Stimulated activated memory B cell treated with anti-CD40 and anti-IgM and Interleukin-4, amounts not matched to agents 10 μg/mL and 1 μg/mL and 100 μg/mL, for 72 hours (primary cell): ENCODE measurements around the gene TCF23.
"Not testable (repeated sequence)": the region's sequence is repeated elsewhere in the genome, so short reads cannot be mapped to it uniquely, and the experiment has no call there.

Experiments used
- ATAC-seq: fragments of 150-1000 bp; cut with Tn5 transposase; 2 replicates; pipeline ENCODE4 v1.10.0; 2021
- H3K27ac Mint-ChIP-seq: one replicate; pipeline ENCODE4 v1.8.0; 2022; ENCODE audit warnings: mild to moderate bottlenecking, mixed read lengths
- H3K27me3 Mint-ChIP-seq: one replicate; pipeline ENCODE4 v1.8.0; 2022; ENCODE audit warnings: mixed read lengths
- H3K36me3 Mint-ChIP-seq: one replicate; pipeline ENCODE4 v1.8.0; 2022; ENCODE audit warnings: mixed read lengths
- H3K4me1 Mint-ChIP-seq: one replicate; pipeline ENCODE4 v1.8.0; 2022; ENCODE audit warnings: mixed read lengths
- H3K4me3 Mint-ChIP-seq: one replicate; pipeline ENCODE4 v1.8.0; 2022; ENCODE audit warnings: mild to moderate bottlenecking, moderate library complexity, mixed read lengths
- H3K9me3 Mint-ChIP-seq: one replicate; pipeline ENCODE4 v1.8.0; 2022; ENCODE audit warnings: mixed read lengths

TCF23 gene

GRCh38 chr2:27162151-27163121, 13.6 kb downstream of the TCF23 start:
- H3K4me1 Mint-ChIP-seq: peaks cover 16% of the 10 kb centered on the region
- H3K27me3 Mint-ChIP-seq: no peaks in the 10 kb centered on the region
- ATAC-seq: no peak
- H3K36me3 Mint-ChIP-seq: no peaks in the 10 kb centered on the region
- H3K9me3 Mint-ChIP-seq: no peaks in the 10 kb centered on the region
- H3K4me3 Mint-ChIP-seq: no peak overlapping the region
- no peak overlapping the region for H3K27ac Mint-ChIP-seq

DNA sequence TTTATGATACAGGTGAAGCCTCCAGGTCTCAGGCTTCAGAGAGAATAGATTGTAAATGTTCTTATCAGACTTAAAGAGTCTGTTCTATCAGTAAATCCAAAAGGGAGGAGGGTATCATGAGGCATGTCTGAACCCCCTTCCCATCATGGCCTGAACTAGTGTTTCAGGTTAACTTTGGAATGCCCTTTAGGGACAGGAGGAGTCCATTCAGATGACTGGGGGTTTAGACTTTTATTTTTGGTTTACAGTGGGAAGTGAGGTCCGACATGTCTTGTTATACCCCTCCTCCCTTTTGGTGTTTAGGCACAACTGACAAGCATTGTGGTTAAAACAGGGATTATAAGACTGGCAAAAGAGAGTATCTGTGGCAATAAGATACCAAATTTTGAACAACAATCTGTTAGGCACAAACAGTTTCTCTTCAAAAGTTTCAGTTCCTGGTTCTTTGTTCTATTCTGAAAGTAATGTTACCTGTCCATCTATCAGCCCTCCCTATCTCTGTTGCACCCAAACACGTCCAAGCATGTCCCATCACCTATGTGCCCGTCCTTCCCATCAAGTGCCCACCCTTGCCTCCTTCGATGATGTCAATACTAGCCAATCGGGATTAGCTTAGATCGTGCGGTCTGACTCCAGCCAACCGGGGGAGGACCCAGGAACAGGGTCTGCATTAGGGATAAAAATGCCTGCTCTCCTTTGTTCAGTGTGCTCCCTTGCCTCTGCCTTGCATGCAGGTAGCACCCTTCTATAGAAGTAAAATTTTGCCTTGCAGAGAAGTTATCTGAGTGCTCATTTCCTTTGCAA, 16.4 kb downstream of the TCF23 start:
- H3K9me3 Mint-ChIP-seq: no peaks in the 10 kb centered on the region
- H3K36me3 Mint-ChIP-seq: no peaks in the 10 kb centered on the region
- H3K27me3 Mint-ChIP-seq: peaks cover 14% of the 10 kb centered on the region
- peaks cover 20% of the 10 kb centered on the region for H3K4me1 Mint-ChIP-seq
- H3K4me3 Mint-ChIP-seq: no peak overlapping the region
- peak overlapping the region; percentile 25 for H3K27ac Mint-ChIP-seq
- ATAC-seq: no peak

DNA sequence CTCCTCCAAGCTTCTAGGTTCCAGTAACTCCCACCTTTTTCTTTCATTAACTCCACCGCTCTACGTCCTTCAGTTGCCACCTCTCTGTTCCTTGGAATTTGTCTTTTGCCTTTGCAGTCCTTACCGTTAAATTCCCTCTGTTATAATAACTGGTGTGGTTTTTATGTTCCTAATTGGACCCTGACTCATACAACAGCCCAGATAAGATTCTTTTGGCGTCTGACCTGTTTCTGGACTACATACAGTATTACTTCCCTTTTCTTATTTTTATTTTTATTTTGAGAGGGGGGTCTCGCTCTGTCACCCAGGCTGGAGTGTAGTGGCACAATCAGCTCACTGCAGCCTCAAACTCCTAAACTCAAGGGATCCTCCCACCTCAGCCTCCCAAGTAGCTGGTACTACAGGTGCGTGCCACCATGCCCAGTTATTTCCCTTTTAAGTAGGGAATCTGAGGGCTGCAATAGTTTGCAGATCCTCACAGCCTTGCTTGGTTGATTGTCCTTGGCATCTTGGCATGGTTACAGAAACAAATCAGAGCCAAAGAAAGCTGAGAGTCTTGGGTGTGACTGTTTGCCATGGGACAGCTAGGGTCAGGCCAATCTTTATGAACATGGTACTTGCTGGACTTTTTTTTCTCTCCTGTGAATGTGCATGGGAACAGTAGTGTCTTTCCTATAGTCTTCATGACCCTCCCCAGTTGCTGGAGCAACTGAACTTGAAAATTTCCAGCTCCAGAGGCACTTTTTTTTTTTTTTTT, 22.0 kb downstream of the TCF23 start:
- Mint-ChIP-seq H3K27ac (no peak overlapping the region), H3K4me1 (peaks cover 16% of the 10 kb centered on the region), H3K36me3 (no peaks in the 10 kb centered on the region), H3K27me3 (peaks cover 14% of the 10 kb centered on the region), H3K9me3 (no peaks in the 10 kb centered on the region), H3K4me3 (no peak overlapping the region)
- ATAC-seq: peak; percentile 64

- peaks cover 14% of the 10 kb centered on the region for H3K27me3 Mint-ChIP-seq
- peaks cover 16% of the 10 kb centered on the region for H3K4me1 Mint-ChIP-seq
- no peak overlapping the region for H3K27ac Mint-ChIP-seq
- H3K9me3 Mint-ChIP-seq: no peaks in the 10 kb centered on the region
- no peak overlapping the region for H3K4me3 Mint-ChIP-seq
- ATAC-seq: no peak
- H3K36me3 Mint-ChIP-seq: no peaks in the 10 kb centered on the region
Observed at GRCh38 chr2:27171351-27171848, 22.6 kb downstream of the TCF23 start.

- no peak overlapping the region for H3K4me3 Mint-ChIP-seq
- no peak overlapping the region for H3K27ac Mint-ChIP-seq
- ATAC-seq: no peak
- no peaks in the 10 kb centered on the region for H3K36me3 Mint-ChIP-seq
- peaks cover 9% of the 10 kb centered on the region for H3K27me3 Mint-ChIP-seq
- no peaks in the 10 kb centered on the region for H3K9me3 Mint-ChIP-seq
- H3K4me1 Mint-ChIP-seq: peaks cover 16% of the 10 kb centered on the region
Observed at GRCh38 chr2:27174638-27175037, 25.8 kb downstream of the TCF23 start.

DNA sequence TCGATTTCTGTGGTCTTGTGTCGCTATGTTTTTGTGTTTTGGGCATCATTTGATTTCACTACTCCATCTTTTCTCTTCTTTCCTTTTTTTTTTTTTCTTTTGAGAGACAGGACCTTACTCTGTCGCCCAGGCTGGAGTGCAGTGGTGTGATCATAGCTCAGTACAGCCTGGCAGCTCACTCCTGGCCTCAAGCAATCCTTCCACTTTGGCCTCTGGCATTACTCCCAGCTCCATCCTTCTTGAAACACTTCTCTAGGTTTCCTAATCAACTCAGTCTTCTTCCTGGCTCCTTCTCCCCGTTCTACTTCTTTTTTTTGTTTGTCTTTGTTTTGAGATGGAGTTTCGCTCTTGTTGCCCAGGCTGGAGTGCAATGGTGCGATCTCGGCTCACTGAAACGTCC, 26.5 kb downstream of the TCF23 start:
- Mint-ChIP-seq H3K9me3 (no peaks in the 10 kb centered on the region), H3K27ac (no peak overlapping the region), H3K4me3 (no peak overlapping the region), H3K36me3 (no peaks in the 10 kb centered on the region), H3K4me1 (peaks cover 11% of the 10 kb centered on the region), H3K27me3 (peaks cover 13% of the 10 kb centered on the region)
- no peak for ATAC-seq

GRCh38 chr2:27175781-27176180, 27.0 kb downstream of the TCF23 start:
- not testable (repeated sequence) for H3K4me1 Mint-ChIP-seq, H3K4me3 Mint-ChIP-seq, ATAC-seq, H3K36me3 Mint-ChIP-seq, H3K27ac Mint-ChIP-seq, H3K9me3 Mint-ChIP-seq
- peaks cover 17% of the 10 kb centered on the region for H3K27me3 Mint-ChIP-seq

- no peak for ATAC-seq
- H3K4me3 Mint-ChIP-seq: no peak overlapping the region
- H3K36me3 Mint-ChIP-seq: no peaks in the 10 kb centered on the region
- no peaks in the 10 kb centered on the region for H3K4me1 Mint-ChIP-seq
- H3K27ac Mint-ChIP-seq: no peak overlapping the region
- peaks cover 36% of the 10 kb centered on the region for H3K27me3 Mint-ChIP-seq
- H3K9me3 Mint-ChIP-seq: no peaks in the 10 kb centered on the region
Observed at GRCh38 chr2:27177441-27178351, 28.9 kb downstream of the TCF23 start.

- no peak for ATAC-seq
- Mint-ChIP-seq H3K9me3 (no peaks in the 10 kb centered on the region), H3K36me3 (no peaks in the 10 kb centered on the region), H3K4me1 (no peaks in the 10 kb centered on the region), H3K4me3 (no peak overlapping the region), H3K27ac (no peak overlapping the region), H3K27me3 (peaks cover 44% of the 10 kb centered on the region)
Observed at GRCh38 chr2:27178469-27178868, 29.7 kb downstream of the TCF23 start.

GRCh38 chr2:27179344-27180000, 30.7 kb downstream of the TCF23 start:
- Mint-ChIP-seq H3K27ac (no peak overlapping the region), H3K4me3 (no peak overlapping the region), H3K27me3 (peaks cover 49% of the 10 kb centered on the region), H3K4me1 (no peaks in the 10 kb centered on the region), H3K9me3 (no peaks in the 10 kb centered on the region), H3K36me3 (no peaks in the 10 kb centered on the region)
- ATAC-seq: no peak

GRCh38 chr2:27182346-27182745, 33.5 kb downstream of the TCF23 start:
- Mint-ChIP-seq H3K4me1 (no peaks in the 10 kb centered on the region), H3K27ac (no peak overlapping the region), H3K9me3 (no peaks in the 10 kb centered on the region), H3K36me3 (no peaks in the 10 kb centered on the region), H3K27me3 (peaks cover 49% of the 10 kb centered on the region), H3K4me3 (no peak overlapping the region)
- ATAC-seq: no peak

DNA sequence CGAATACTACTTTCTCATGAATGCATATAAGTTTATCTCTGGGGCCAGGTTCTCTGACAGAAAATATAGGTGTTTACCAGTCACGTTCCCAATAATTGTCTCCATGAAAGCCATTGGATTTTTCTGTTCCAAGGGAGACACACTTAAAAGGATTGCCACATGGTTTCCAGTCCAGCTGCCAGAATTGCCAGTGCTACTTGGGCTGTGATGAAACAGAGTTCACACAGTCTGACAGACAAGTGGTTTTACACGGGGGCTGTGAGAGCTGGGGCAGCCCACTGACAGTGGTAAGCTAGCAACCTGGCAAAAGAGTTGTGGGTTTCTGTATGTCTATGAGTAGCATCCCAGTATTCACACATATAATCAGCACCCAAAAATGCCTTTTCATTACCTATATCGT, 35.3 kb downstream of the TCF23 start:
- no peak for ATAC-seq
- no peak overlapping the region for H3K4me3 Mint-ChIP-seq
- peaks cover 46% of the 10 kb centered on the region for H3K27me3 Mint-ChIP-seq
- H3K9me3 Mint-ChIP-seq: no peaks in the 10 kb centered on the region
- H3K36me3 Mint-ChIP-seq: no peaks in the 10 kb centered on the region
- H3K27ac Mint-ChIP-seq: no peak overlapping the region
- H3K4me1 Mint-ChIP-seq: no peaks in the 10 kb centered on the region

- Mint-ChIP-seq H3K27ac (no peak overlapping the region), H3K9me3 (no peaks in the 10 kb centered on the region)
Observed at GRCh38 chr2:27185331-27186026, 36.7 kb downstream of the TCF23 start.

More at GRCh38 chr2:27185331-27186026, 36.7 kb downstream of the TCF23 start:
- no peaks in the 10 kb centered on the region for H3K4me1 Mint-ChIP-seq
- H3K36me3 Mint-ChIP-seq: no peaks in the 10 kb centered on the region
- peaks cover 35% of the 10 kb centered on the region for H3K27me3 Mint-ChIP-seq
- no peak overlapping the region for H3K4me3 Mint-ChIP-seq
- ATAC-seq: no peak
